HG03045 (cell line): Measurements from ENCODE around the gene DSCAML1.
"Not testable (repeated sequence)": the region's sequence is repeated elsewhere in the genome, so short reads cannot be mapped to it uniquely, and the experiment has no call there.

Experiments used
- ATAC-seq: cut with Tn5 transposase; IDR thresholded peaks from one replicate; pipeline ENCODE4 v1.9.1; 2021; ENCODE audit warnings: mild to moderate bottlenecking, moderate library complexity; ENCODE audit not compliant: unreplicated experiment

The DSCAML1 gene

DNA sequence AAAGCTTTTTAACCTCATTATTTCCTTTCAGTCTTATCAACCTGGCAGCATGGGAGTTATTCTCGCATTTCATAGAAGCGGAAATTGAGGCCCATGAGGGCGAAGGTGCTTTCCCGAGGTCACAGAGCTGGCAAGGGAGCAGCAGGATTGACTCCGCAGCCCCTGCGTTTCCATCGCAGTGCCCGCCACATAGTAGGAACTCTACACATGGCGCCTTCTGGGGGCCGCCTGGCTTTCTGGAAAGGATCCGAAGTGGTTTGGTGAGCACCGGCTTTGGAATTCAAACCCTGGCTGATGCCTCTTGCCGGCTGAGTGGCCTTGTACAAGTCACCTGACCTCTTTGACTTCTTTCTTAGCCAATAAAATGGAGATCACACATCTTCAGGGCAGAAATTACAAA lies 376.0 kb downstream of the DSCAML1 start:
- ATAC-seq: no peak

GRCh38 chr11:117420598-117420997 lies 376.4 kb downstream of the DSCAML1 start:
- ATAC-seq: no peak

GRCh38 chr11:117420143-117420485 lies 376.9 kb downstream of the DSCAML1 start:
- ATAC-seq: no peak

- no peak for ATAC-seq
These were observed 377.4 kb downstream of the DSCAML1 start for GRCh38 chr11:117419482-117420142.

DNA sequence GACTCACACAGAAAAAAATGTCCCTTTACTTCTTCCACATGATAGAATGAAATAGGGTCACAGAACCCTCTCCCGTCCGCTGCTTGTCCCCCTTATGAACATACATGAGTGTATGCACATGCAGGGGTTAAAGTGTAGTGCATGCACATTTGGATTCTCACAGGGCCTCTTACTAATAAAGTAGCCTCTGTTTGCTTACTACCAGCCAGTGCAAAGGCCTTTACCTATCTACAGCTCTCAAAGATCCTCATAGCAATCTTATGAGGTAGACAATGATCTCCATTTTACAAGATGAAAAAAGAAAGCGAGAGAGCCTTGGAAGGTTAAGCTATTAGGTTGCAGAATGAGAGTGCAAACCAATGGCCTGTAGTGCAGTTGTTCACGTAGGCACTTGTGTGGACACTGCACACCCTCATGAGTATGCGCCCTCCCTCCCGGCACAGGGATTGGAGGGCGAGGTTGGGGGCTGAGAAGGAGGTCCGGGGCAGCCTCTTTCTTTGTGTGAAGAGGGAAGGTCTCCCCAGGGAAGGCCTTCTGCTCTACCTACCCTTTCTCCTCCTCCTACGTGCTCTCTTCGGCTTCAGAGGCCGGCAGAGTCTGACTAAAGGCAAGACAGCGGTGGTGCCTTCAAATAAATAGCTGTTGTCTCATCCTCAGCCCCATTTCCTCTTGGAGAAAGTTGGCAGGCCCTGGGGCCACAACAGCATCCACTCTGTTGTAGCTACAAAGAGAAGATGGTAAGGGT lies 378.1 kb downstream of the DSCAML1 start:
- no peak for ATAC-seq

DNA sequence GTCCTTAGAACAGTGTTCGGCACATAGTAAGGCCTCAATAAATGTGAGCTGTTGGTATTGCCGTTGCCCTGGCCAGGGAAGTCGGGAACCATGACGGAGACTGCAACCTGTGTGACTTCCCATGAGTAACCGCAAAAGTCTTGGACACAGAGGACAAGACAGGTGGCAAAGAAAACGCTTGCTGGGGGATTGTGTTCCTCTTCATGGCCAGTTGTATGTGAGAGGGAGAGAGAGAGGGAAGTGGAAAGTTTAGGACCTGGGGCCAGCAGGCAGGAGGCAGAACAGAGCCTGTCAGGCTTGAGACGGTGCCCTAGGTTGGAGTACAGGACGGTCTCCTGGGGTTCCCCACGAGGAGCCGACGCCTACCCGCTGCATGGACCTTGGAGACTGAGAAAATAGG lies 379.2 kb downstream of the DSCAML1 start:
- ATAC-seq: no peak

DNA sequence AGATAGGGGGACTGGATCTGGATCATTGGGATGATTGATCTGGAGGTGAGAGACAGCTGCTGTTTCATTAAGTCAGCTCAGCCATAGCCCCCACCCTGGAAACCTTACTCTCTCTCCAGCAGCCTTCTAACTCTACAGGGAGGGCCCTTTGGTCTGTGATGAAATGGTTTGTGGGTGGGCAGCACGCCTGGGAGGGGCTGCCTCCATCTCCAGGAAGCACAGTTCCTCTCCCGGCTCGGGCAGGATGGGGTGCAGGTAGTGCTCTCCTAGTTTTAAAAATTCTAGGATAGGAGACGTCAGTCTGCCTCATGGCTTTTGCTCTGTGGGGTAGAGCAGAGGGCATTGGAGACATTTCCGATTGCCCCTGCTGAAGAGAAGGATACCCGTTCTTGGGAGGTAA lies 379.7 kb downstream of the DSCAML1 start:
- no peak for ATAC-seq

GRCh38 chr11:117415358-117415896 lies 381.6 kb downstream of the DSCAML1 start:
- no peak for ATAC-seq

- no peak for ATAC-seq
These were observed 382.3 kb downstream of the DSCAML1 start for GRCh38 chr11:117414724-117415123.

GRCh38 chr11:117413616-117414015 lies 383.4 kb downstream of the DSCAML1 start:
- ATAC-seq: no peak

- no peak for ATAC-seq
These were observed 384.3 kb downstream of the DSCAML1 start for GRCh38 chr11:117412653-117413275.

- ATAC-seq: no peak
These were observed 384.8 kb downstream of the DSCAML1 start for GRCh38 chr11:117412176-117412575.

DNA sequence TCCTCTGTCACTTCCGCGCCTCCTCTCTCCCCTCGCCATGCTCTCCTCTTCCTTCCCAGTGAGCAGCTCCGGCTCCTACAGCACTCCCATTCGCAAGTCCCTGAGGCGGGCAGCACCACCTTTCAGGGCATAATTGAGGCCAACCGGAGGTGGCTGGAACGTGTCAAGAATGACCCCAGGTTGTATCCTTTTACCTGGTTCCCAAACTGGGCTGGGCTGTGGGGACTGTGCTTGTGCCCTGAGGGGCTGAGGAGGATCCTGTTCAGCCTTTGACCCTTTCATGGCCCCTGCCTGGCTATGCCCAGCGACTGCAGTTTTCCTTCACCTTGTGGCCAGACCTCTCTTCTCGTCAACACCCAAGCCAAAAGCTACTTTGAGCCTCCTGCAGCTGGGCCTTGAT lies 385.3 kb downstream of the DSCAML1 start:
- no peak for ATAC-seq

GRCh38 chr11:117410861-117411710 lies 385.9 kb downstream of the DSCAML1 start:
- no peak for ATAC-seq

DNA sequence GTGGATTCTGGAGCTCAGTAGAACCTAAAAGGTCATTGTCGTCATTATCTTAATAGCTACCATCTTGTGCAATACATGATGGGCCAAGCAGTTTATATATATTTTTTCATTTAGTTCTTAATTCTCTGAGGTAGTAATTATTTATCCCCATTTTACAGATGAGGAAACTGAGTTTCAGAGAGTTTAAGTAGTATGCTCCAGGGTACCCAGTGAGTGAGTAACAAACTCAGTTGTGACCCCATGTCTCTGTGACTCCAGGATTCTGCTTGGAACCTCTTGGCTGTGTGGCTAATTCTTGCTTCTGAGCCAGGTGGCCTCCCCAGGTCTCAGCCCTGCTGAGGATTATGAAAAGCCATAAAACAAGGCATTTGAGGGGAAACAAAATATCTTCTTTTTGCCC lies 386.8 kb downstream of the DSCAML1 start:
- no peak for ATAC-seq

DNA sequence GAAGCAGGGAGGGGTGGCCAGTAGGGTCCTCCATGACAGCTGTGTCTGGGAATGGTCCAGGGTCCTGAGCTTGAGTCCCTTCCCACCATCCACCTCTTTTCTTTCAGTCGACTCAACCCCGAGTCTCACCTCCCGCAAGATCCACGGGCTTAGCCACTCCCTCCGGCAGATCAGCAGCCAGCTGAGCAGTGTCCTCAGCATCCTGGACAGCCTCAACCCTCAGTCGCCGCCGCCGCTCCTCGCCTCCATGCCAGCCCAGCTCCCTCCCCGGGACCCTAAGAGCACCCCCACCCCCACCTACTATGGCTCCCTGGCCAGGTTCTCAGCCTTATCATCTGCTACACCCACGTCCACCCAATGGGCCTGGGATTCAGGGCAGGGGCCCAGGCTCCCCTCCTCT lies 387.5 kb downstream of the DSCAML1 start:
- no peak for ATAC-seq

- no peak for ATAC-seq
These were observed 388.7 kb downstream of the DSCAML1 start for GRCh38 chr11:117408356-117408755.

DNA sequence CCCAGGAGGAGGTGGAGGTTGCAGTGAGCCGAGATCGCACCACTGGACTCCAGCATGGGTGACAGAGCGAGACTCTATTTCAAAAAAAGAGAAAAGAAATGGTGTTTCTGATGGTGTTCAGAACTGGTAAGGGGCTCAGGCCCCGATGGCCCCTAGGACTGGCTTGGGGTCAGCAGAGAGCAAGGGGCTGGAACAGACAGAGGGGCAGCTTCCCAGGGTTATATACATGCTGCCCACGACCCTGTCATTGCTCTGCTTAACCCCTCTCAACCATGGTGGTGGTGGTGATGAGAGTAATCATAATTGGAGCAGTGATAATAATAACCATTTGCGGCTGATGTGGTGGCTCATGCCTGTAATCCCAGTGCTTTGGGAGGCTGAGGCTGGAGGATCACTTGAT lies 390.0 kb downstream of the DSCAML1 start:
- no peak for ATAC-seq

DNA sequence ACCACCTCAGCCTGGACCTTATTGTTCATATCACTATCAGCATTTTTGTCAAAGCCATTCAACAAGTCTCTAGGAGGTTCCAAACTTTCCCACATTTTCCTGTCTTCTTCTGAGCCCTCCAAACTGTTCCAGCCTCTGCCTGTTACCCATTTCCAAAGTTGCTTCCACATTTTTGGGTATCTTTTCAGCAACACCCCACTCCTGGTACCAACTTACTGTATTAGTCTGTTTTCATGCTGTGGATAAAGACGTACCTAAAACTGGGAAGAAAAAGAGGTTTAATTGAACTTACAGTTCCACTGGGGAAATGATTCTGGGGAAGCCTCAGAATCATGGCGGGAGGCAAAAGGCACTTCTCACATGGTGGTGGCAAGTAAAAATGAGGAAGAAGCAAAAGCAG lies 391.1 kb downstream of the DSCAML1 start:
- ATAC-seq: not testable (repeated sequence)

DNA sequence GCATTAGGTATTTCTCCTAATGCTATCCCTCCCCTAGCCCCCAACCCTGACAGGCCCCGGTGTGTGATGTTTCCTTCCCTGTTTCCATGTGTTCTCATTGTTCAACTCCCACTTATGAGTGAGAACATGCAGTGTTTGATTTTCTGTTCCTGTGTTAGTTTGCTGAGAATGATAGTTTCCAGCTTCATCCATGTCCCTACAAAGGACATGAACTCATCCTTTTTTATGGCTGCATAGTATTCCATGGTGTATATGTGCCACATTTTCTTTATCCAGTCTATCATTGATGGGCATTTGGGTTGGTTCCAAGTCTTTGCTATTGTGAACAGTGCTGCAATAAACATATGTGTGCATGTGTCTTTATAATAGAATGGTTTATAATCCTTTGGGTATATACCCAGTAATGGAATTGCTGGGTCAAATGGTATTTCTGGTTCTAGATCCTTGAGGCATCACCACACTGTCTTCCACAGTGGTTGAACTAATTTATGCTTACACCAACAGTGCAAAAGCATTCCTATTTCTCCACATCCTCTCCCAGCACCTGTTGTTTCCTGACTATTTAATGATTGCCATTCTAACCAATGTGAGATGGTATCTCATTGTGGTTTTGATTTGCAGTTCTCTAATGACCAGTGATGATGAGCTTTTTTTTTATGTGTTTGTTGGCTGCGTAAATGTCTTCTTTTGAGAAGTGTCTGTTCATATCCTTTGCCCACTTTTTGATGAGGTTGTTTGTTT lies 397.7 kb downstream of the DSCAML1 start:
- ATAC-seq: not testable (repeated sequence)
